Duodenal mucosa (tissue), 2 donors: ENCODE measurements around the gene GABRG3.

Experiments
- H3K27ac ChIP-seq: one replicate; pipeline ENCODE4 v1.7.0; 2013; ENCODE audit warnings: low read depth, low read length
- H3K27me3 ChIP-seq, 2 donors: one replicate each; pipeline ENCODE4 v1.7.0; 2013; ENCODE audit warnings: low read length in 2 of 2, control low read depth in 1 of 2; ENCODE audit not compliant: insufficient read depth in 2 of 2, control insufficient read depth in 1 of 2
- H3K36me3 ChIP-seq, 2 donors: one replicate each; pipeline ENCODE4 v1.7.0; 2013; ENCODE audit warnings: low read length in 2 of 2, control low read depth in 1 of 2; ENCODE audit not compliant: insufficient read depth in 2 of 2, control insufficient read depth in 1 of 2
- H3K4me1 ChIP-seq, 2 donors: one replicate each; pipeline ENCODE4 v1.7.0; 2013; ENCODE audit warnings: low read length in 2 of 2, control low read depth in 1 of 2; ENCODE audit not compliant: insufficient read depth in 2 of 2, control insufficient read depth in 1 of 2
- H3K4me3 ChIP-seq, 2 donors: one replicate each; pipeline ENCODE4 v1.7.0; 2013; ENCODE audit warnings: low read length in 2 of 2, low read depth in 1 of 2
- H3K9ac ChIP-seq, 2 donors: one replicate each; pipeline ENCODE4 v1.7.0; 2013; ENCODE audit warnings: low read length in 2 of 2, low read depth in 1 of 2
- H3K9me3 ChIP-seq, 2 donors: one replicate each; pipeline ENCODE4 v1.7.0; 2013; ENCODE audit warnings: low read length in 2 of 2, control low read depth in 1 of 2; ENCODE audit not compliant: control insufficient read depth in 1 of 2

Gene GABRG3

DNA sequence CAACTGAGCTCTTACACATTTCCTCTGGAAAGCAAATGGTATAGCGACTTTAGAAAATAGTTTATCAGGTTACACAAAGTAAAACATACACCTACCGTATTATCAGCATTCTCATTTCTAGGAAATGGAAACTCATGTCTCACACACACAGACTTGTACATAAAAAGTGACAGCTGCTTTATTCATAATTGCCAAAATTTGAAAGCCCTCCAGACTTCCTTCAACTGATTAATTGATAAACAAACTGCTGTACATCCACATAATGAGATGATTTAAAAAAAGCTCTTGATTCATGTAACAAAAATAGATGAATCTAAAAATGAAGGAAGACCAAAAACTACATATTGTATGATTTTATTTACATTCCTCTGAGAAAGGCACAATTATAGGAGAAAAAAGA lies 425.5 kb downstream of the GABRG3 start:
- no peak overlapping the region for H3K4me3 ChIP-seq
- no peaks in the 10 kb centered on the region for H3K4me1 ChIP-seq
- no peaks in the 10 kb centered on the region for H3K36me3 ChIP-seq
- H3K9ac ChIP-seq: no peak overlapping the region
- H3K9me3 ChIP-seq: peaks cover 9 to 13% of the 10 kb centered on the region in 2 donors
- H3K27ac ChIP-seq: no peak overlapping the region
- no peaks in the 10 kb centered on the region for H3K27me3 ChIP-seq

- Histone ChIP-seq H3K4me1 (no peaks in the 10 kb centered on the region), H3K4me3 (no peak overlapping the region), H3K9ac (no peak overlapping the region), H3K36me3 (no peaks in the 10 kb centered on the region), H3K9me3 (peaks cover 8 to 13% of the 10 kb centered on the region in 2 donors), H3K27ac (no peak overlapping the region), H3K27me3 (no peaks in the 10 kb centered on the region)
Measured at GRCh38 chr15:27396996-27397395, 426.0 kb downstream of the GABRG3 start.

- no peaks in the 10 kb centered on the region for H3K36me3 ChIP-seq
- no peak overlapping the region for H3K4me3 ChIP-seq
- no peak overlapping the region for H3K27ac ChIP-seq
- H3K27me3 ChIP-seq: no peaks in the 10 kb centered on the region
- H3K9ac ChIP-seq: no peak overlapping the region
- H3K9me3 ChIP-seq: peaks cover 4 to 13% of the 10 kb centered on the region in 2 donors
- H3K4me1 ChIP-seq: no peaks in the 10 kb centered on the region
Measured at GRCh38 chr15:27398631-27399161, 427.7 kb downstream of the GABRG3 start.

GRCh38 chr15:27399241-27399640 lies 428.3 kb downstream of the GABRG3 start:
- H3K4me1 ChIP-seq: no peaks in the 10 kb centered on the region
- peaks cover 4 to 13% of the 10 kb centered on the region in 2 donors for H3K9me3 ChIP-seq
- no peaks in the 10 kb centered on the region for H3K36me3 ChIP-seq

DNA sequence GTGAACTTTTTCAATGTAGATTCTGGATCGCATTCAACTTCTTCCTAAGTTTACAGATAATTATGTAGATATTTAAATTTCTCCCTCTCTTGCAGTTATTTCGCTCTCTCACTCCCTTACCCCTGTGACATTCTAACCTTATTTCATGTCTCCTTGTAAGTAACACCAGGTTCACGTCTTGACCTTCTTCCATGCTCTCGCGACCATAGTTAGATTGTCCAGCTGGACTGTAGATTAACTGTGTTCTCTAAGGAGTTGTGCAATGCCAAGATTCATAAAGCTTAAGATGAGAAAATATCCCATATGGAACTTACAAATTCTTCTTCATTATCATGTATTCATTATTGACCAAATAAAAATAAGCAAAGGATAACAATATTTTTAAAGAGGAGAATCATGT lies 430.5 kb downstream of the GABRG3 start:
- Histone ChIP-seq H3K27ac (no peak overlapping the region), H3K9me3 (peaks cover 4 to 11% of the 10 kb centered on the region in 2 donors), H3K27me3 (no peaks in the 10 kb centered on the region), H3K9ac (no peak overlapping the region), H3K4me1 (no peaks in the 10 kb centered on the region), H3K4me3 (no peak overlapping the region), H3K36me3 (no peaks in the 10 kb centered on the region)

More at GRCh38 chr15:27399241-27399640, 428.3 kb downstream of the GABRG3 start:
- Histone ChIP-seq H3K27ac (no peak overlapping the region), H3K4me3 (no peak overlapping the region), H3K27me3 (no peaks in the 10 kb centered on the region), H3K9ac (no peak overlapping the region)

- H3K36me3 ChIP-seq: no peaks in the 10 kb centered on the region
- no peak overlapping the region for H3K9ac ChIP-seq
- H3K9me3 ChIP-seq: peaks cover 5 to 12% of the 10 kb centered on the region in 2 donors
- H3K27me3 ChIP-seq: no peaks in the 10 kb centered on the region
- no peaks in the 10 kb centered on the region for H3K4me1 ChIP-seq
- H3K4me3 ChIP-seq: no peak overlapping the region
- H3K27ac ChIP-seq: no peak overlapping the region
Measured at GRCh38 chr15:27408428-27408827, 437.4 kb downstream of the GABRG3 start.

DNA sequence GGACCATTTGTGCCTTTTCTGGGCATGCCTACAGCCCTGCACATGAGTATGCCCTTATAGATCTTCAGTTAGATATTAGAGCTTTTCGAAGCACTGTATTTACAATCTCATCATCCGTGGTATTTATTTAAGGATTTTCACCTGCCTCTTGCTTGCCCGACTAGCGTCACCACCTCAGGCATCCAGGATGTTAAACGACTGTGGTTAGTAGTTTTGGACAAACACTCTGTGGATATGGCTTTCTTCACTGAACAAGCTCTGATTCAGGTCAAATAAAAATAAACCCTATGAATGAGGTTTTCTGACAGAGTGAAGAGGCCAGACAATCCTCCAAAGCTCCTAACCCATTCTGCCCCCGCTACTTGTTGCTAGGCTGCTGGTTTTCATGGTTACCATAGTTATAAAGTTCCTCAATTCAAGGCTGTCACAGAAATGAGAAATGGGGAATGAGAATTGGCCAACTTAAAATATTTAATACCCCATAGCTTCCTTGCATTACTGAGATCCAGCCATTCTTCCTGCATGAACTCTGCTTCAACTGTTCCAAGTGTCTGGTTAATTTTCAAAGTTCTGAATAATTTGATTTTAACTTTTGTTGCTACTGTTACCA lies 440.1 kb downstream of the GABRG3 start:
- H3K9me3 ChIP-seq: peaks cover 5 to 12% of the 10 kb centered on the region in 2 donors
- no peak overlapping the region for H3K4me3 ChIP-seq
- no peaks in the 10 kb centered on the region for H3K36me3 ChIP-seq
- no peaks in the 10 kb centered on the region for H3K27me3 ChIP-seq
- no peak overlapping the region for H3K9ac ChIP-seq
- H3K4me1 ChIP-seq: no peaks in the 10 kb centered on the region
- H3K27ac ChIP-seq: no peak overlapping the region

DNA sequence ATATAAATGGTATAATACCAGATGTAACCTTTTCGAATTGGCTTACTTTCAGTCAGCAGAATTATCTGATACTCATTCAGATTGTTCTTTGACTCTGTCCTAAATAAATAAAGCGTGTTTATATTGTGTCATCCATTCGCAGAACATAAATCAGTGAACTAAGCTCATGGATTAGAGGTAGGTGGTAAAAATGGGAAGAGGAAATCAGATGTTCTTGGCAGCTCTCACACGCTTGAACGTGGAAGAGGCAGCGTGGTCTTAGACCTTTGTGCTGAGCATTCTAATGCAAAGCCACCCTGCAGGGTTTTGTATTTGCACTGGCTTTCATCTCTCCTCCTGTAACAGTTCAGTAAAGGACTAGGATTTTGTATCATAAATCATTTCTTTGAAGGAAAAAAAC lies 441.4 kb downstream of the GABRG3 start:
- Histone ChIP-seq H3K4me3 (no peak overlapping the region), H3K4me1 (no peaks in the 10 kb centered on the region), H3K9me3 (peaks cover 5 to 7% of the 10 kb centered on the region in 2 donors), H3K9ac (no peak overlapping the region), H3K27ac (no peak overlapping the region), H3K27me3 (no peaks in the 10 kb centered on the region), H3K36me3 (no peaks in the 10 kb centered on the region)

- H3K27ac ChIP-seq: no peak overlapping the region
- H3K36me3 ChIP-seq: no peaks in the 10 kb centered on the region
- no peaks in the 10 kb centered on the region for H3K27me3 ChIP-seq
- H3K4me3 ChIP-seq: no peak overlapping the region
- no peaks in the 10 kb centered on the region for H3K4me1 ChIP-seq
- no peak overlapping the region for H3K9ac ChIP-seq
- peaks cover 11 to 13% of the 10 kb centered on the region in 2 donors for H3K9me3 ChIP-seq
Measured at GRCh38 chr15:27414168-27414870, 443.3 kb downstream of the GABRG3 start.

DNA sequence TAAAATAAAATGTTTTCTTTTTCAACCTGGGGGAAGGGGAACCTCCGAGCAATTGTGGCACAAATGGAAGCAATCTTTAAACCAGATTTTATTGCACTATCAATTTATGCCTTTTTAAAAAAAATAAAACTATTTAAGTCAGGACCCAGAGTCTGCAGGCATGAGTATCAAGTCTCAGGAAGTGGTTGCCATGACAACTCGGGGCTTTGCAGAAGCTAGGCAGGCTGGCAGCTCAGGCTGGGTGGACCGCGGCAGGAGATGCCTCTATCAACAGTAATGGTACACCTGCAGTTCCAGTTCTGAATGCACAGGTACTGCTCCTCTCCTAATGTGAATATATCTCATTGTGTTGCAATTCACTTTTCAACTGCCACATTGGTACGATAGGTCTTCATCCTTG lies 447.7 kb downstream of the GABRG3 start:
- Histone ChIP-seq H3K4me1 (no peaks in the 10 kb centered on the region), H3K27ac (no peak overlapping the region), H3K36me3 (no peaks in the 10 kb centered on the region), H3K27me3 (no peaks in the 10 kb centered on the region), H3K4me3 (no peak overlapping the region), H3K9ac (no peak overlapping the region), H3K9me3 (peaks cover 8 to 13% of the 10 kb centered on the region in 2 donors)
